KMS-11 (cell line): ENCODE data around the gene EZH2.

Source experiments
- H2AFZ ChIP-seq: fragments of 200-600 bp; sonication (generic); 2 replicates; pipeline ENCODE4 v1.6.1; 2016; ENCODE audit warnings: antibody characterized with exemption, mixed run types, low read depth
- H3K27ac ChIP-seq: fragments of 200-600 bp; sonication (generic); 2 replicates; pipeline ENCODE4 v1.6.1; 2016; ENCODE audit warnings: mild to moderate bottlenecking, mixed run types
- H3K27me3 ChIP-seq: fragments of 200-600 bp; sonication (generic); 2 replicates; pipeline ENCODE4 v1.6.1; 2017; ENCODE audit warnings: mild to moderate bottlenecking, low read depth, mixed run types, moderate library complexity; ENCODE audit not compliant: insufficient read depth
- H3K36me3 ChIP-seq: fragments of 200-600 bp; sonication (generic); 2 replicates; pipeline ENCODE4 v1.6.1; 2017; ENCODE audit warnings: mild to moderate bottlenecking, mixed run types; ENCODE audit not compliant: insufficient read depth
- H3K4me1 ChIP-seq: fragments of 200-600 bp; sonication (generic); 2 replicates; pipeline ENCODE4 v1.6.1; 2016; ENCODE audit warnings: mild to moderate bottlenecking, low read depth, mixed run types; ENCODE audit not compliant: poor library complexity, severe bottlenecking
- H3K4me2 ChIP-seq: fragments of 200-600 bp; sonication (generic); 2 replicates; pipeline ENCODE4 v1.7.0; 2016; ENCODE audit warnings: mild to moderate bottlenecking, mixed run types
- H3K4me3 ChIP-seq: fragments of 200-600 bp; sonication (generic); IDR thresholded peaks from 2 replicates; pipeline ENCODE4 v1.6.1; 2017; ENCODE audit warnings: low read depth, low read length, mixed read lengths; ENCODE audit not compliant: insufficient read depth
- H3K79me2 ChIP-seq: fragments of 200-600 bp; sonication (generic); 2 replicates; pipeline ENCODE4 v1.6.1; 2016; ENCODE audit warnings: low read depth, mixed run types; ENCODE audit not compliant: insufficient read depth
- H3K9ac ChIP-seq: fragments of 200-600 bp; sonication (generic); 2 replicates; pipeline ENCODE4 v1.6.1; 2016; ENCODE audit warnings: mild to moderate bottlenecking, mixed run types
- H4K20me1 ChIP-seq: fragments of 200-600 bp; sonication (generic); 2 replicates; pipeline ENCODE4 v1.6.1; 2016; ENCODE audit warnings: mild to moderate bottlenecking, mixed run types; ENCODE audit not compliant: insufficient read depth
- CTCF ChIP-seq: fragments of 200-600 bp; sonication (generic); conservative IDR thresholded peaks from 2 replicates; pipeline ENCODE4 v1.6.1; 2017; ENCODE audit warnings: low read depth, mild to moderate bottlenecking, antibody characterized with exemption, low read length, moderate library complexity, mixed read lengths

EZH2 gene

GRCh38 chr7:148807436-148807835, 76.7 kb downstream of the EZH2 start:
- Histone ChIP-seq H2AFZ (no peak overlapping the region), H3K4me3 (no peak overlapping the region), H3K36me3 (peaks cover 16% of the 10 kb centered on the region; the same call in 1 of the 2 replicates), H4K20me1 (no peaks in the 10 kb centered on the region), H3K4me2 (no peak overlapping the region), H3K9ac (no peak overlapping the region), H3K27me3 (no peaks in the 10 kb centered on the region), H3K79me2 (no peaks in the 10 kb centered on the region), H3K27ac (no peak overlapping the region), H3K4me1 (no peaks in the 10 kb centered on the region)
- no peak for TF ChIP-seq CTCF

GRCh38 chr7:148806187-148806586, 77.9 kb downstream of the EZH2 start:
- peaks cover 16% of the 10 kb centered on the region; the same call in 1 of the 2 replicates for H3K36me3 ChIP-seq
- H3K4me2 ChIP-seq: no peak overlapping the region
- H3K4me1 ChIP-seq: no peaks in the 10 kb centered on the region
- no peak overlapping the region for H3K9ac ChIP-seq
- no peaks in the 10 kb centered on the region for H3K79me2 ChIP-seq
- H3K27me3 ChIP-seq: no peaks in the 10 kb centered on the region
- no peak overlapping the region for H3K27ac ChIP-seq
- no peak overlapping the region for H3K4me3 ChIP-seq
- no peaks in the 10 kb centered on the region for H4K20me1 ChIP-seq
- TF ChIP-seq CTCF: no peak
- no peak overlapping the region for H2AFZ ChIP-seq

- Histone ChIP-seq H3K27me3 (no peaks in the 10 kb centered on the region), H3K27ac (no peak overlapping the region), H3K36me3 (peaks cover 30% of the 10 kb centered on the region; the same call in 1 of the 2 replicates), H3K79me2 (no peaks in the 10 kb centered on the region), H4K20me1 (no peaks in the 10 kb centered on the region), H3K4me3 (no peak overlapping the region), H3K4me1 (no peaks in the 10 kb centered on the region), H3K9ac (no peak overlapping the region), H3K4me2 (no peak overlapping the region), H2AFZ (no peak overlapping the region)
- no peak for TF ChIP-seq CTCF
These were observed 79.5 kb downstream of the EZH2 start for GRCh38 chr7:148804343-148805235.

GRCh38 chr7:148803094-148803493, 81.0 kb downstream of the EZH2 start:
- H3K9ac ChIP-seq: no peak overlapping the region
- no peak for TF ChIP-seq CTCF
- H3K27ac ChIP-seq: no peak overlapping the region
- H3K36me3 ChIP-seq: peaks cover 24% of the 10 kb centered on the region; the same call in 1 of the 2 replicates
- H4K20me1 ChIP-seq: no peaks in the 10 kb centered on the region
- H3K4me2 ChIP-seq: no peak overlapping the region
- no peak overlapping the region for H2AFZ ChIP-seq
- no peak overlapping the region for H3K4me3 ChIP-seq
- no peaks in the 10 kb centered on the region; the same call in 1 of the 2 replicates for H3K79me2 ChIP-seq
- H3K27me3 ChIP-seq: no peaks in the 10 kb centered on the region
- H3K4me1 ChIP-seq: no peaks in the 10 kb centered on the region
